ENCODE data around the gene DNMT1.
"Not testable (repeated sequence)": the region's sequence is repeated elsewhere in the genome, so short reads cannot be mapped to it uniquely, and the experiment has no call there.

DNMT1 gene

DNA sequence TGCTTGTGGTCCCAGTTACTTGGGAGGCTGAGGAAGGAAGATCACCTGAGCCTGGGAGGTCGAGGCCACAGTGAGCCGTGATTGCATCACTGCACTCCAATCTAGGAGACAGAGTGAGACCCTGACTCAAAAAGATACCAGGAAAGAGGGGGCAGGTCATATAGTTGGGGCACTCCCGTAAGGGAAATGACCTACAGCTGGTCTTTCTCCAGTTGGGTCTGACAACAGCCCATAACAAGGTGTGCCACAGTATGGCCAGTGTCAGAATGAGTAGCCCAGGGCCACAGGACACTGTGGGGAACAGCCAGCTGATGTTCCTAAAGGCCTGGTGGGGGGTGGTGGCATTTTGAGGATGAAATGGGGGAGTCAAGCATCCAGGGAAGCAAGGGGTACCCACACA lies 10.8 kb downstream of the DNMT1 start:
- no peak for DNase-seq (ENCODE audit: low spot score)

DNA sequence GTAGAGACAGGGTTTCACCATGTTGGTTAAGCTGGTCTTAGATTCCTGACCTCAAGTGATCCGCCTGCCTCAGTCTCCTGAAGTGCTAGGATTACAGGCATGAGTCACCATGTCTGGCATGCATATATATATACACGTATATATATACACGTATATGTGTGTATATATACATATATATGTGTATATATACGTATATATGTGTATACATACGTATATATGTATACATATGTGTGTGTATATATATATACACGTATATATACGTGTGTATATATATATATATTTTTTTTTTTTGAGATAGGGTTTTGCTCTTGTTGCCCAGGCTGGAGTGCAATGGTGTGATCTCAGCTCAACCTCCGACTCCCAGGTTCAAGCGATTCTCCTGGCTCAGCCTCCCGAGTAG lies 11.9 kb downstream of the DNMT1 start:
- DNase-seq (ENCODE audit: low spot score) = no peak

DNA sequence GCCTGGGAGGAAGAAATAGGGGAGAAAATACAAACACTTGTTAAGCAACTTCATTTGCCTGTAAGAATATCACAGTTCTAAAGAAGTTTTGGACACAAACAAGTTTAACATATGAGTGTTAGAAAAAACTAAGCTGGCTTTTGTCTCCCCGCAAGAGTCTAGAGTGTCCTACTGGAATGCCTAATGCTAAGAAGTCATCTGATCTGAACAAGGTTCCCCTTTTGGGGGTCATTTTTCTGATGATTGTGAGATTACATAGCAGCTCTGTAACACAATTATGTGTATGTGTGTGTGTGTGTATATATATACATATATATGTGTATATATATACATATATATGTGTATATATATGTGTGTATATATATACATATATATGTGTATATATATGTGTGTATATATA lies 12.7 kb downstream of the DNMT1 start:
- no peak for DNase-seq (ENCODE audit: low spot score)

DNA sequence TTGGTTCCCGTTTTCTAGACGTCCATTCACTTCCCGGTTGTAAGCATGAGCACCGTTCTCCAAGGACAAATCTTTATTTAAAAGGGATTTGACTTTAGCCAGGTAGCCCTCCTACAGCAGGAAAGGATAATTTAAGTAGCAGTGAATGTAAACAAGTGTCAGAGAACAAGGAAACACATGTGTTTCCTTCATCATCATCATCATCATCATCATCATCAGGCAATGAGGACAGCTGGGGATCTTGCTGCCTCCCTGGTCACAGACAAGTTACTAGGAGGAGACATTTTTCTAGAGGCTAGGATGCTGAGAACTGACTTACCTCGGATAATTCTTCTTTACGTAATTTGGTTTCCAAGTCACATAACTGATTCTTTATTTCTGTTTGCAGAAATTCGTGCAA lies 14.3 kb downstream of the DNMT1 start:
- no peak for DNase-seq (ENCODE audit: low spot score)

DNA sequence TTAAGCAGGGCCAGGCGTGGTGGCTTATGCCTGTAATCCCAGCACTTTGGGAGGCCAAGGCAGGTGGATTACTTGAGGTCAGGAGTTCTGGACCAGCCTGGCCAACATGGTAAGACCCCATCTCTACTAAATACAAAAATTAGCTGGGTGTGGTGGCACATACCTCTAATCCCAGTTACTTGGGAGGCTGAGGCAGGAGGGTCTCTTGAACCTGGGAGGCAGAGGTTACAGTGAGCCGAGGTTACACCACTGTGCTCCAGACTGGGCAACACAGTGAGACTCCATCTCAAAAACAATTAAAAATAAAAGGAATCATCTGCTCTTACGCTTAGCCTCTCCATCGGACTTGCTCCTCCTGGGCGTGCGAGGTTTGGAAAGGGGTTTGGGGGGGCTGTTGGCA lies 14.7 kb downstream of the DNMT1 start:
- DNase-seq (ENCODE audit: low spot score) = not testable (repeated sequence)

DNA sequence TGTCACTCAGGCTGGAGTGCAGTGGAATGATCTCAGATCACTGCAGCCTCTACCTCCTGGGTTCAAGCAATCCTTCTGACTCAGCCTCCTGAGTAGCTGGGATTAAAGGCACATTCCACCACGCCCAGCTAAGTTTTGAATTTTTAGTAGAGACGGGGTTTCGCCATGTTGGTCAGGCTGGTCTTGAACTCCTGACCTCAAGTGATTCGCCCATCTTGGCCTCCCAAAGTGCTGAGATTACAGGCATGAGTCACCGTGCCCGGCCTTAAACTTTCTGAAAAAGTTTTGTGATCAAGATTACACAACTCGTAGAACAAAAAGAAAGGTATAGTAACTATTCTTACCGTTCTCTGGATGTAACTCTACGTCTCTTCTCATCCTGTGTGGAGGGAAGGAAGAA lies 21.2 kb downstream of the DNMT1 start:
- no peak for DNase-seq (ENCODE audit: low spot score)

DNA sequence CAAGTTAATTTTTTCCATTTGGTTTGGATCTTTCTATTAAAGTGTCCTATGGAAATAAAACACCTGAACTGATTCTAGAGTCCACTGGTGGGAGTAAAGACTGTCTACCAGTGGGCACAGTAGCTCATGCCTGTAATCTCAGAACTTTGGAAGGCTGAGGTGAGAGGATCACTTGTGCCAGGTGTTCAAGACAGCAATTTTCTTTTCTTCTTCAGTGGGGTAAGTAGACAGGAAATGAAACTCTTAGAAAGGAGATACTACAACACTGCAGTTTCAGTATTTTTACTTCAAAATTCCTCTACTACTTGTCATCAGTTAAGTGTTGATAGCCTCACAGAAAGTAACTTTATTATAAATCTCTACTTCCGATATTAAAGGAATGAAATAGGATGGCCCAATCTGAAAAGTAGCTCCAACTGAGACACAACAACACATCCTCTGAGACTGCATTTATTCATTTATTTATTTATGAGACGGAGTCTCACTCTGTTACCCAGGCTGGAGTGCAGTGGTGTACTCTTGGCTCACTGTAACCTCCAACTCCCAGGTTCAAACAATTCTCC lies 26.3 kb downstream of the DNMT1 start:
- no peak for DNase-seq (ENCODE audit: low spot score)

DNA sequence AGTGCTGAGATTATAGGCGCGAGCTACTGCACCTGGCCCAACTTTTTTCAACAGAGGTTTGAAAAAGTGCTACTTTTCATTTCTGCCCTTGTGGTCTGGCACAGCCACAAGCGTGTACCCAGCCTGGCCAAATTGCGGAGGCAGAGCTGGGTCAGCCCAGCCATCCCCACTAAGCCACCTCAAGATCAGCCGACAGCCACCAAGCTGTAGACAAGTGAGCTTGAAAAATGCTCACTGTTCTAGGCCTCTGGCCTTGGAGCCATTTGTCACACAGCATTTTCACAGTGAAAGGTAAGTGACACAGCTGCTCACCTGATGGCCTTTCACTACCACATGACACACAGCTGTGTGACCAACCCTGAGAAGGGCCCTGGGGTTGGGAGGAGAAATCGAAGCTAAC lies 27.3 kb downstream of the DNMT1 start:
- DNase-seq (ENCODE audit: low spot score) = no peak

DNA sequence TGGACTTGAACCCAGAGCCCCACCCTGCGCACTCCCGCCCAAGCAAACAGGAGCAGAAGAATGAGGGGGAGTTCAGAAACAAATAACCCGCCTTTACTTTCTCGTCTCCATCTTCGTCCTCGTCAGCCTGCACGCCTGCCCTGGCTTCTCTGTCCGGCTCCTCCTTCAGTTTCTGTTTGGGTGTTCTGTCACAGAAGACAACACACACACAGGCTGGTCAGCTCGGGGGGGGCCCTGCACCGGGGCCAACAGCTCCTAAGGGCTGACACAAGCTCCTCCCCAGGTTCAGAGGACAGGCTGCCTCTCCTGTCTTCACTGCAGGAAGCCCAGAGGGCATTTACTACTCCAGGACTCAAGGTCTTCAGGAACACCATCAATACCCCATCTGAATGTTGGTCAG lies 28.3 kb downstream of the DNMT1 start:
- not testable (repeated sequence) for DNase-seq (ENCODE audit: low spot score)

DNA sequence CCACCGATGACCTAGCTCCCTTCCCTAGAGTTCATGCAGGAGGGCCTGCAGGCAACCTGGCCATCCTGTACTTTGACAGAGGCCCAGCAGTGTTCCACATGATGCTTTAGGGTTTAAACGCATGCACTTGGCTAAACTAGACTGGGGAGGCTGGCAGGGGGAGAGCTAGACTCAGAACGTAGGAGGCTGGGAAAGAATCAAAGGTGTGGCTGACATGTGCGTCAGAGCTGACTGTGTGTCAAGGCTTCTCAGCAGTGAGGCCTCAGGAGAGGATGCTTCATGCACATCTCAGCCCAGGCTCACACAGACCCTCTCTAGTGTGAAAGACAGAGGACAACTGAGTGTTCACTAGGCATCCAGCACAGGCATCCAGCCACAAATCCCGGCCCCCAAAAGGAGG lies 28.7 kb downstream of the DNMT1 start:
- peak; percentile 1 for DNase-seq (ENCODE audit: low spot score)

DNA sequence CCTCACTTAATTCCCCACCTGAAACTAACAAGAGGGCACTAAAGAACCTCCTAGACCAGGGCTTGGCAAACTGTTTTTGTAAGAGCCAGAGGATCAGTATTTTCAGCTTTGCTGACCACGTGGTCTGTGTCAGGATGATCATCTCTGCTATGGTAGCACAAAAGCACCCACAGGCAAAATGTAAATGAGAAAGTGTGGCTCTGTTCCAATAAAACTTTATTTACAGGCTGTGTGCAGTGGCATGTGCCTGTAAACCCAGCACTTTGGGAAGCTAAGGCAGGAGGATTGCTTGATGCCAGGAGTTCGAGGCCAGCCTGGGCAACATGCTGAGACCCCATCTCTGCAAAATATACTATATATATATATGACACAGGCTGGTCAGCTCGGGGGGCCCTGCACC lies 31.2 kb downstream of the DNMT1 start:
- DNase-seq (ENCODE audit: low spot score) = no peak

DNA sequence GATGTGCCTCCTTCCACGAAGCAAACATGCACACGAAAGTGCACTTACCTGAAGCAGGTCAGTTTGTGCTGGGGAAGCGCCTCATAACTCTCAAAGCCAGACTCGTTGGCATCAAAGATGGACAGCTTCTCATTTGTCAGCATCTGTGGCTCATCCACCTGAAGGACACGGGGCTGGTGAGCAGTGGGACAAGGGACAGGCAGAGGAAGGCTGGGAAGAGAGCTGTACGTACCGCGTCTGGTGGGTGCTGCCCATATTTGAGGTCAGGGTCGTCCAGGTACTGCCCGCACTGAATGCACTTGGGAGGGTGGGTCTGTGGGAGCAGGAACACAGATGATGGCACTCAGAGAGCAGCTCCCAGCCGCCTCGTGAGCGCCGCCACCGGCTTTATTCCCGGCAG lies 35.1 kb downstream of the DNMT1 start:
- no peak for DNase-seq (ENCODE audit: low spot score)

DNA sequence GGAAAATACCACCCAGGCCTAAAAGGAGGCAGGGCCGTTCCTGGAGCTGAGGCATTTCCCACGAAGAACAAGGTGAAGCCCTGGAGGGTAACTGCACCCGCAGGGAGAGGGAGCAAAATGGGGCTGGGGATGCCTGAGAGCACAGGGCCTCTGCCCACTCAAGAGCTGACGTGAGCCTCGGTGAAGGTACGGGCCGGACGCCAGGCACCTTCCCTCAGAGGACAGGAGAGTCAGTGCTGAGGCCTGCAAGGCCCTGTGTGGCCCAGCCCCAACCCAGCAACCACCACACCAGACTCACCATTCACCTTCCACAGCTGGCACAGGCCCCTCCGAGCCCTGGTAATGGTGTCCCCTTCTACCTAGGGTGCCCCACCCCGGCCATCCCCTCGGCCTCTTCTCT lies 36.3 kb downstream of the DNMT1 start:
- DNase-seq (ENCODE audit: low spot score) = no peak

DNA sequence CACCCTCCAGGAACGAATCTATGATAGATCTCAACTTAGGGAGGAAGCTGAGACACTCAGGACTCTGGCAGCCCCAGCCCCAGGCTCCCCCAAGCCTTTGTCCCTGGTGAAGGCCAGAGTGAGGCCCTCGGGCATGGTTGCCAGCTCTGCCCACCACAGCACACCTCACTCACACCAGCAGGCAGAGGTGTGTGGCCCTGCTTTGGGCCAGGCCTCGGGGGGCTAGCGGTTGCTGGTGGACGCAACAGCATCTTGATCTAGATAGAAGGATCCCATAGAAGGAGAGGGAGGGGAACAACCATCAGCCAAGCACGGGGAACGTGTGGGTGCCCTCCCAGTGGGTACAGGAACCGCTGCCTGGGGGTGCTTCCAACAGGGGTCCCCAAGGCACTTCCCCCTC lies 36.7 kb downstream of the DNMT1 start:
- DNase-seq (ENCODE audit: low spot score) = no peak

DNA sequence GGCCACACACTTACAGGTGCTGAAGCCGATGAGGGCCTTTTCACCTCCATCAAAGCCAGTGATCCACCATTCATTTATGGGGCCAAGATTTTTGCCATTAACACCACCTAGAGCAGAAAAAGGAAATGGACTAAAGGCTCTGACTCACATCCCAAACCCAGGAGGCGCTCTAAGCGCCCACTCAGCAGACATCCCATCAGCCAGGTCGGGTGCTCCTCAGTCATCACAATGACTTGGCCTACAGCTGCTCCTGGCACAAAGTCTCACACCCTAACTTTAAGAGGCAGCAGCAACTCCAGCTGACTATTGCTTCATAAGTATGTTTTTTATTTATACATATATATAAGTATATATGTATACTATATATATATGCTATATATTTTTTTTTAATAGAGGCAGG lies 38.9 kb downstream of the DNMT1 start:
- DNase-seq (ENCODE audit: low spot score) = no peak

DNA sequence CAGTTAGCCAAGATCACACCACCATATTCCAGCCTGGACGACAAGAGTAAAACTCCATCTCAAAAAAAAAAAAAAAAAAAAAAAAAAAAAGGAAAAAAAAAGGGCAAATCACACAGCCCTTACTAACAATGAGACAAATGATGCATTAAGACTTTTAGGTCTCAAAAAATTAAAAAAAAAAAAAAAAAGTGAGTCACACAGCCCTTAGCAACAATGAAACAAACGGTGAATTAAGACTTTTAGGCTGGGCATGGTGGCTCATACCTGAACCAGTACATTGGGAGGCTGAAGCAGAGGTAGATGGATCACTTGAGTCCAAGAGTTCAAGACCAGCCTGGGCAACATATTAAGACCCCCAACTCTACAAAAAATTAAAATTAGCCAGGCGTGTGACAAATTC lies 42.7 kb downstream of the DNMT1 start:
- no peak for DNase-seq (ENCODE audit: low spot score)

DNA sequence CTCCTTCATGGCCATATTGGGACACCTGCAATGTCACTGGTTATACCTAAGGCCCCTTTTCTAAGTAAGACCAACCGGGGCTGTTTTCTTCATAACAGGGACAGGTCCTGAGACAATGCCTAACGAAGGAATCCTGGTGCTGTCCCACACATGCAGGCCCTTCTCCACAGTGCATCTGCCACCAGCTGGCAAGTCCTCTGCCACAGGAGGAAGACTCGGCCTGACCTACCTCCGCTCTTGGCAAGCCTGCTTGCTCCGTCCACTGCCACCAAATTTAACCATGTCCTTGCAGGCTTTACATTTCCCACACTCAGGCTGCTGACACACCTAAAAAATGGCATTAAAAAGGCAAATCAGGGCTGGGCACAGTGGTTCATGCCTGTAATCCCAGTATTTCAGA lies 43.2 kb downstream of the DNMT1 start:
- no peak for DNase-seq (ENCODE audit: low spot score)

DNA sequence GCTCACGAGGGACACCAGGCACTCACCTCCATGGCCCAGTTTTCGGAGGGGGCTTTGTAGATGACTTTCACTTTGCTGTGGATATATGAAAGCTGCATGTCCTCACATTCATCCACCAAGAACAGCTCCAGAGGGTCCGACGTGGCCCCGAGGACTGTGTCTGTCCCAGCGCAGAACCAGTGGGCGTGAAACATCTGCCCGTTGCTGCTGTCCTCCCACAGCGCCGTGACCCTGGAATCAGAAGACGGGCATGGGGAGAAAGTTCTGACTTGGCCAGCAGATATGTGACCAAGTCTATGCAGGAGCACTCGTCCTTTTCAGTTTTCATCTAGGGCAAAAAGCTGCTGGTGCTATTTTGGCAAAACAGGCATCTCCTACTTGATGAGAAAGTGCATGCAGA lies 45.3 kb downstream of the DNMT1 start:
- DNase-seq (ENCODE audit: low spot score) = no peak

DNA sequence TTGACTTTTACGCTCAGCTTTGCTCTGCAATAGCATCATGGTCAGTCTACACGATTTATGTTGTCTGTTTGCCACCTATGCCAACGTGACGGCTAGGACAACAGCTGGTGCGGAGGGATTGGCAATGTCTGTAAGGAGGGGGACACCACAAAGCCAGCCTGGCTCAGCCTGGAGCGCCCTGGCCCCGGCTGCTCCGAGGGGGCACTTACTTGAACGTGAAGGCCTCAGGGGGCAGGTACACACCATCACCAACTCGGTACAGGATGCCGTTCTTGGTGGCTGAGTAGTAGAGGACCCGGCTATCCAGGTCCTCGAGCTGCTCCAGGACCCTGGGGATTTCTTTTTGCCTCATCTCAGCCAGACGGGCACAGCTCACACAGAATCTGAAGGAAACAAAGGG lies 48.6 kb downstream of the DNMT1 start:
- DNase-seq (ENCODE audit: low spot score) = no peak

DNA sequence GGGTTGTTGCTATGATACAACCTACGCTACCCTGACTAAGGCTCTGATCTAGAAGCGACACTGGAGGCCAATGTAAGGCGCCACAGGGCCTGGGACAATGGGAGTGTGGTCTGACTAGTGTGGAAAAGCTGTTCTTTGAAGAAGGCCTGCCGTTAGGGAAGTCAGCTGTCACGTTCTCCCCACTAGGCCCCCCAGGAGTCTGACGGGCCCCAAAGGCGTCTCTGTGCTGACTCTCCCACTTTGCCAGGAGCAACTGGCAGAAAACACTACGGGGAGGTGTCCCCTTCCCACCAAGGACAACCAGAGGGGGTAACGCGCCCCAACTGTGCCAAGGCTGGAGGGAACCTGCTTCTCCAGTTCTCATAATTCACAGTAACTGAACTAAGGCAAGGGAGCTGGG lies 49.7 kb downstream of the DNMT1 start:
- DNase-seq (ENCODE audit: low spot score) = no peak

DNA sequence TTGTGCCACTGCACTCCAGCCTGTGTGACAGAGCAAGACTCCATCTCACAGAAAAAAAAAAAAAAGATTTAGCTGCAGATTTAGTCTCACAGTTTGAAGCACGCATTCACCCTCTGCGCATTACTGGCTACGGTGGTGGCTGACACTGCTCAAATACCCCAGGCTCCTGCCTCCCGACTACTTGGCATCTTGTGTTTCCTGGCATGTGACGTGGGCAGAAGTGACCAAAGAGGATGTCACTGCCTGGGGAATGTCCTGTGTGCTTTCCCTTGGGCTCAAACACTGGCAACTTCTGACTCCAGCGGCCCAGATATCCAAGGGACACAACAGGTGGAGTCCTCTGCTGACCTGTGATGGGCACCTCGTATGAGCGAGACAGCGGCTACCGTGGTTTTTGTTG lies 50.4 kb downstream of the DNMT1 start:
- no peak for DNase-seq (ENCODE audit: low spot score)

DNA sequence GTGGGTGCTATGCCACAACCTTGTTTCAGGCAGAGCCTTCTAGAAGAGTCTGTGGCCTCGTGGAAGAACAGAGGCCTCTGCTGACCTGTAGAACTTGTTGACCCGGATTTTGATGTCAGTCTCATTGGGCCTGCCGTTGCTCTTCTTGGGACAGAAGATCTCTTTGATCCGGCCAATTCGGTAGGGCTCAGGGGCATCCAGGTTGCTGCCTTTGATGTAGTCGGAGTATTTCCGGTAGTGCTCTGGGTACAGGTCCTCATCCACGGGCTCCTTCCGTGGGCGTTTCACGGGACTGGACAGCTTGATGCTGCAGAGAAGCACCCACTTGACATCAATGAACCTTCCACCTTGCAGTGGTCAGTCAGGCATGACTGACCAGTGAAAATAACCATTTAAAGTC lies 51.1 kb downstream of the DNMT1 start:
- DNase-seq (ENCODE audit: low spot score) = no peak

DNA sequence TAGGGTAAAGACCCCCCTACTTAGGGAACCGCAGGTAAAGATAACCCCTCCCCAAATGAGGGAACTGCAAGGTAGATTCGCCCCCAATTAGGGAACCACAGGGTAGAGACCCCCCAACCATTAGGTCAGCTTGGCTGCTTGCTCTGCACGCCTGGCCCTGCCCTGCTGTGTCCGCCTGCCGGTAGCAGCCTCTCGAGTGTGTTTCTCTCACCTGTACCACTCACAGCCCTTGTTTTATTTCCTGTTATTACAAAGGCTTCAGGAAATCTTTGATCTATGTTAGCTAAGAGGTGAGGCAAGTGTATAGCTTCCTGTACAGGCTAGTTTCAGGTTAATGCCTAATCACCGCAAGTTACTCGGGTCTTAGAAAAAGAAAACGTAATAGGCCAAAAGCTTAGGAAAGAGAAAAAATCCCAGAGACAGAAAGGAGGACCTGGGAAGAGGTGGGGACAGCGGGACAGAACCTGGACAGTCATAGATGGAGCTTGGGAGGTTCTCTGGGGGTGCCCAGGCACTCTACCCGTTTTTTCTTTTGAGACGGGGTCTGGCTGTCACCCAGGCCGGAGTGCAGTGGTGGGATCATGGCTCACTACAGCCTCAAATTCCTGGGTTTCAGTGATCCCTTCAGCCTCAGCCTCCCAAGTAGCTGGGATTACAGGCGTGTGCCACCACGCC lies 51.9 kb downstream of the DNMT1 start:
- no peak for DNase-seq (ENCODE audit: low spot score)

DNA sequence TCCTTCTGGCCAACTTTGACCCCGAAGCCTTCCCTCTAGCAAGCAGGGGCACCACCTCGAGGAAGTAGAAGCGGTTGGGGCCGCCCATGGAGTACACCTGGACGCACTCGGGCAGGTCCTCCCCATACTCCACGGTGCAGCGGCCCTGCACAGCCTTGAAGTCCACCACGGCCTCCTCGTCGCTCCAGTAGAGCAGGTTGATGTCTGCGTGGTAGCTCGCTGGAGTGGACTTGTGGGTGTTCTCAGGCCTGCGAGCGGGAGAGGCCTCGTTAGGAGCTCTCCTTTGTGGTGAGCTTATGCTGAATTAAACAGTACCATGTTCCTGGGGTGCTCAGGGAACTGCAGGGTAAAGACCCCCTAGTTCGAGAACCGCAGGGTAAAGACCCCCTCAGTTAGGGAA lies 52.8 kb downstream of the DNMT1 start:
- DNase-seq (ENCODE audit: low spot score) = no peak

DNA sequence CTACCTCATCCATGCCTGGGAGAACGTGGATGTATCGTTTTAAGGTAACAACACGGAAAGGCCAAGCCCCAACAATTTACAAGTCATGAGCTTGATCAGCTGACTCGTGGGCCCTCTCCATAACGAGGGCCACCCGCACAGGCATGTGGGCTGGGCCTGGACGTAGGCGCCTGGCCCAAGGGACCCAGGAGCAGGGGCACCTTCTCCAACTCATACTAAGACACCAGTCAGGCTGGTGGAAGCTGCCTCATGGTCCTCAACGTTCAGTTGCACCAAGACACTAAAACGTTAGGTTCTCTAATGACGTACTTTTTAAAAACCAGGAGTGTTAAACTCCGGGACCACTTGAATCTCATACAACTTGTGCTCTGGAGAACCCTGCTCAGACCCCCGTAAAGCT lies 53.3 kb downstream of the DNMT1 start:
- DNase-seq (ENCODE audit: low spot score) = no peak
